Progenitor cell of endocrine pancreas (in vitro differentiated cells): ENCODE results near the gene NCKAP5. TPM values are rescaled to one million over a fixed set of nuclear protein-coding genes. Genes with fewer than 3 reads are reported as not detected.

ENCODE experiments used
- DNase-seq: peaks from one replicate; pipeline ENCODE4 v3.0.0; 2021; ENCODE audit warnings: low spot score; ENCODE audit not compliant: unreplicated experiment
- H3K27ac Mint-ChIP-seq: 2 replicates; pipeline ENCODE4 v1.8.0; 2021; ENCODE audit warnings: mild to moderate bottlenecking, moderate library complexity, mixed read lengths
- H3K27me3 Mint-ChIP-seq: 2 replicates; pipeline ENCODE4 v1.8.0; 2021; ENCODE audit warnings: mixed read lengths
- H3K36me3 Mint-ChIP-seq: 2 replicates; pipeline ENCODE4 v1.8.0; 2022; ENCODE audit warnings: mixed read lengths; ENCODE audit not compliant: insufficient read depth
- H3K4me1 Mint-ChIP-seq: 2 replicates; pipeline ENCODE4 v1.8.0; 2021; ENCODE audit warnings: low read depth, mixed read lengths
- H3K4me3 Mint-ChIP-seq: 2 replicates; pipeline ENCODE4 v1.8.0; 2021; ENCODE audit warnings: low read depth, mild to moderate bottlenecking, moderate library complexity, mixed read lengths
- H3K9me3 Mint-ChIP-seq: 2 replicates; pipeline ENCODE4 v1.8.0; 2021; ENCODE audit warnings: low read depth, mixed read lengths
- CTCF ChIP-seq: fragments of 200-600 bp; sonication (generic); IDR thresholded peaks from one replicate; pipeline ENCODE4 v1.5.0; 2021; ENCODE audit warnings: antibody characterized with exemption, mild to moderate bottlenecking; ENCODE audit not compliant: unreplicated experiment
- total RNA-seq: library from RNA; stranded (reverse); gene quantifications from 2 replicates; pipeline ENCODE4 v1.2.1, GENCODE V29; 2021

The NCKAP5 gene
- total RNA-seq, 1 donor from 2014 or later: 1.7 TPM

DNA sequence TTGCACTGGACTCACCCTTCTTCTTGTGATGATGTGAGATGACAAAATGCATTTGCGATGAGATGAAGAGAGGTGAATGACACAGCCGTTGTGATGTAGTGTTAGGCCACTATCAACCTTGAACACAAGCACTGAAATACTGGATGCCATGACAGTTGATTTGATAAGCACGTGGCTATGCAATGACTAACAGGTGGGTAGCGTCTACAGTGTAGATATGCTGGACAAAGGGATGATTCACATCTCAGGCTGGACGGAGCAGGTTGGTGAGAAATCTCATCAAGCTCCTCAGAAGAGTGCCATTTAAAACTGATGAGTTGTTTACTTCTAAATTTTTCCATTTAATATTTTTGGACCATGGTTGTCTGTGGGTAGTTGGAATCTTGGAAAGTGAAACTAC lies 522.5 kb downstream of the NCKAP5 start:
- Mint-ChIP-seq H3K4me1 (peaks cover 10% of the 10 kb centered on the region), H3K27me3 (peaks cover 3% of the 10 kb centered on the region), H3K36me3 (no peaks in the 10 kb centered on the region), H3K27ac (no peak overlapping the region), H3K4me3 (no peak overlapping the region), H3K9me3 (no peaks in the 10 kb centered on the region)
- DNase-seq: no peak
- no peak for TF ChIP-seq CTCF

GRCh38 chr2:133044556-133044955 lies 523.7 kb downstream of the NCKAP5 start:
- no peaks in the 10 kb centered on the region for H3K36me3 Mint-ChIP-seq
- no peak for TF ChIP-seq CTCF
- no peak overlapping the region for H3K27ac Mint-ChIP-seq
- H3K4me1 Mint-ChIP-seq: peaks cover 11% of the 10 kb centered on the region
- H3K27me3 Mint-ChIP-seq: no peaks in the 10 kb centered on the region
- DNase-seq: no peak
- H3K4me3 Mint-ChIP-seq: no peak overlapping the region
- H3K9me3 Mint-ChIP-seq: no peaks in the 10 kb centered on the region

- DNase-seq: no peak
- TF ChIP-seq CTCF: no peak
- no peaks in the 10 kb centered on the region for H3K27me3 Mint-ChIP-seq
- no peaks in the 10 kb centered on the region for H3K36me3 Mint-ChIP-seq
- H3K9me3 Mint-ChIP-seq: peaks cover 24% of the 10 kb centered on the region
- H3K27ac Mint-ChIP-seq: no peak overlapping the region
- H3K4me1 Mint-ChIP-seq: peaks cover 11% of the 10 kb centered on the region
- no peak overlapping the region for H3K4me3 Mint-ChIP-seq
Measured at GRCh38 chr2:133040170-133040569, 528.1 kb downstream of the NCKAP5 start.

GRCh38 chr2:133039531-133039930 lies 528.7 kb downstream of the NCKAP5 start:
- H3K36me3 Mint-ChIP-seq: no peaks in the 10 kb centered on the region
- H3K4me1 Mint-ChIP-seq: peaks cover 11% of the 10 kb centered on the region
- no peak overlapping the region for H3K27ac Mint-ChIP-seq
- no peak for DNase-seq
- no peak for TF ChIP-seq CTCF
- no peak overlapping the region for H3K4me3 Mint-ChIP-seq
- peaks cover 29% of the 10 kb centered on the region for H3K9me3 Mint-ChIP-seq
- H3K27me3 Mint-ChIP-seq: no peaks in the 10 kb centered on the region

DNA sequence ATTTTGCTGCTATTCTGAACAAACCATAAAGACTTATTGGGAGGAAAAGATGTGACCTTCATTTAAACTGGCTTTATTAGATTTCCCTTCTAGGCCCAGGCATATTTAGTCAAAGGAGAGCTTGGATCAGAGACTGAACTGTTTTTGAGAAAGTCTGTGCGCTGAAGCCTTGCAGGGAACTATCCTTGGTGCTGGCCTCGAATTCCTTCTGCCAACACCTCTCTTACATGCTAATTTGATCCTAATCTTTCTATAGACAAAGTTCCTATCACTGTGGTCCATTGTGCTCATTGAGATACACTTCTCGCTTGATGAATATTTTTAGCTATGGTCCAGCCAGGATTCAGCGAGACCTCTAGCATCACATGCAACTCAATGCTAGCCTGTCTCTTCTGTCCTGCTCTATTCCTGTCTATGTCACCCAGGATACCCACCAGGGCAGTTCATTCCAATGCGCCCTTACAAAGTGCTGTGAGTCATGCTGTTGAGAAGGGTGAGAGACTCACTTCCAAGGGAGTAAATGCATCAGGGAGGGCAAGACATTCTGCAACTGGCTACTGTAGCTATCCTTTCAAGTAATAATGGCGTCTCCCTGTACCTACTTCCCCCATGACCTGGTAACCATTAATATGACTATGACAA lies 541.6 kb downstream of the NCKAP5 start:
- DNase-seq: no peak
- TF ChIP-seq CTCF: no peak
- Mint-ChIP-seq H3K9me3 (no peaks in the 10 kb centered on the region), H3K27me3 (no peaks in the 10 kb centered on the region), H3K4me3 (no peak overlapping the region), H3K4me1 (no peaks in the 10 kb centered on the region), H3K36me3 (no peaks in the 10 kb centered on the region), H3K27ac (no peak overlapping the region)
